ENCODE results near the gene SEMA5B. TPM values are rescaled to one million over a fixed set of nuclear protein-coding genes. Genes with fewer than 3 reads are reported as not detected.

SEMA5B gene
- total and polyA plus RNA-seq, 2 experiments from 2014 or later: 8.0 to 26.8 TPM

DNA sequence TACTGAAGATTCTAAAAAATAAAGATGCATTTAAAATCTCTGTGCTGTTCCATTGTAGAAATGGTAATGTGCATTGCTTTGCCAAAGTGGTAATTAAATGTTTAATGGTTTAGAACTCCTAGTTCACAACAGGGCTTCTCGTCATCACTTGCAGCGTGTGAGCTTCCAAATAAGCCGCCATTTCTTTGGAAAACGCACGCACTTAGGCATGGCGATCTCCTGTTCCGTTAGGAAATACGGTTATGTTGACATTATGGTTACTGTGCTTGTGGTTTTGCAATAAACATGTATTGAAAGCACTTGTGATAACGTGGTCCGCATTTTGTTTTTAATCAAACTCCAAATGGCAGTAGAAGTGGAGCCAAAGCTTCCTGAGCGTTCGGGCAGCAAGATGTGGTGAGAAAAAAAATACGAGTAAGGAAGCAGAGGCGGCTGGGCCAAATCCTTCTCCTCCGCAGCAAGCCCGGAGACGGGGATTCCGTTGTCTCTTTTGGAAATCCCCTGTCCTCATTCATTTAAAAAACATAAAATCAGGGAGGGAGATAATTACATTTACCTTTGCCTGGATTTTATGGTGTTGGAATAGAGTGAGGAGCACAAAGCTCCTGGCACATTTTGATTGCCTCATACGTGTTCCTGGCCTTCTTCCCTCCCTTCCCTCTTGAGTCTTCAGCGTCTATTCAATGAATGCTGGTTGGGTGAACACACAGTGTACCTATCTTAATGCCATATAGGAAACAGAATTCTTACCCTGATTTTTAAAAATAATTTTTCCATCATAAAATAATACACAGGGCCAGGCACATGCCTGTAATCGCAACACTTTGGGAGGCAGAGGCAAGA, 135.2 kb downstream of the SEMA5B start:
- H3K36me3 ChIP-seq (ENCODE audit: insufficient read depth): no peaks in the 10 kb centered on the region
- peaks cover 33% of the 10 kb centered on the region for H3K4me1 Mint-ChIP-seq
- no peak overlapping the region for H3K27ac Mint-ChIP-seq
- ATAC-seq (no peak), DNase-seq (ENCODE audit: low spot score) (no peak)
- H3F3A ChIP-seq (replicated peaks; ENCODE audit: low read depth): no peaks in the 10 kb centered on the region
- no peaks in the 10 kb centered on the region for H4K20me1 ChIP-seq (replicated peaks; ENCODE audit: insufficient read depth)
- H3K4me3 Mint-ChIP-seq: no peak overlapping the region
- TF ChIP-seq STAT1 (IDR thresholded peaks at IDR 0.05; ENCODE audit: unreplicated experiment) (no peak), JUNB (IDR thresholded peaks at IDR 0.05; ENCODE audit: unreplicated experiment) (no peak), EZH2 (IDR thresholded peaks at IDR 0.05; ENCODE audit: low read depth, unreplicated experiment) (no peak), CREB1 (CRISPR knock-in tag; IDR thresholded peaks at IDR 0.05; ENCODE audit: low read depth) (no peak), EZH2phosphoT487 (IDR thresholded peaks at IDR 0.05; ENCODE audit: unreplicated experiment) (no peak), POLR2AphosphoS5 (IDR thresholded peaks at IDR 0.05; ENCODE audit: low read depth) (no peak), CTCF (conservative IDR thresholded peaks at IDR 0.05; ENCODE audit: low read depth in 2 of 2) (no peak), NANOG (IDR thresholded peaks at IDR 0.05; ENCODE audit: borderline replicate concordance) (no peak), ZNF331 (CRISPR knock-in tag; IDR thresholded peaks at IDR 0.05; ENCODE audit: low read depth) (no peak), REST (IDR thresholded peaks at IDR 0.05; ENCODE audit: unreplicated experiment) (no peak), ZNF114 (CRISPR knock-in tag; IDR thresholded peaks at IDR 0.05) (no peak)
- TF ChIP-seq, protein P1, sequence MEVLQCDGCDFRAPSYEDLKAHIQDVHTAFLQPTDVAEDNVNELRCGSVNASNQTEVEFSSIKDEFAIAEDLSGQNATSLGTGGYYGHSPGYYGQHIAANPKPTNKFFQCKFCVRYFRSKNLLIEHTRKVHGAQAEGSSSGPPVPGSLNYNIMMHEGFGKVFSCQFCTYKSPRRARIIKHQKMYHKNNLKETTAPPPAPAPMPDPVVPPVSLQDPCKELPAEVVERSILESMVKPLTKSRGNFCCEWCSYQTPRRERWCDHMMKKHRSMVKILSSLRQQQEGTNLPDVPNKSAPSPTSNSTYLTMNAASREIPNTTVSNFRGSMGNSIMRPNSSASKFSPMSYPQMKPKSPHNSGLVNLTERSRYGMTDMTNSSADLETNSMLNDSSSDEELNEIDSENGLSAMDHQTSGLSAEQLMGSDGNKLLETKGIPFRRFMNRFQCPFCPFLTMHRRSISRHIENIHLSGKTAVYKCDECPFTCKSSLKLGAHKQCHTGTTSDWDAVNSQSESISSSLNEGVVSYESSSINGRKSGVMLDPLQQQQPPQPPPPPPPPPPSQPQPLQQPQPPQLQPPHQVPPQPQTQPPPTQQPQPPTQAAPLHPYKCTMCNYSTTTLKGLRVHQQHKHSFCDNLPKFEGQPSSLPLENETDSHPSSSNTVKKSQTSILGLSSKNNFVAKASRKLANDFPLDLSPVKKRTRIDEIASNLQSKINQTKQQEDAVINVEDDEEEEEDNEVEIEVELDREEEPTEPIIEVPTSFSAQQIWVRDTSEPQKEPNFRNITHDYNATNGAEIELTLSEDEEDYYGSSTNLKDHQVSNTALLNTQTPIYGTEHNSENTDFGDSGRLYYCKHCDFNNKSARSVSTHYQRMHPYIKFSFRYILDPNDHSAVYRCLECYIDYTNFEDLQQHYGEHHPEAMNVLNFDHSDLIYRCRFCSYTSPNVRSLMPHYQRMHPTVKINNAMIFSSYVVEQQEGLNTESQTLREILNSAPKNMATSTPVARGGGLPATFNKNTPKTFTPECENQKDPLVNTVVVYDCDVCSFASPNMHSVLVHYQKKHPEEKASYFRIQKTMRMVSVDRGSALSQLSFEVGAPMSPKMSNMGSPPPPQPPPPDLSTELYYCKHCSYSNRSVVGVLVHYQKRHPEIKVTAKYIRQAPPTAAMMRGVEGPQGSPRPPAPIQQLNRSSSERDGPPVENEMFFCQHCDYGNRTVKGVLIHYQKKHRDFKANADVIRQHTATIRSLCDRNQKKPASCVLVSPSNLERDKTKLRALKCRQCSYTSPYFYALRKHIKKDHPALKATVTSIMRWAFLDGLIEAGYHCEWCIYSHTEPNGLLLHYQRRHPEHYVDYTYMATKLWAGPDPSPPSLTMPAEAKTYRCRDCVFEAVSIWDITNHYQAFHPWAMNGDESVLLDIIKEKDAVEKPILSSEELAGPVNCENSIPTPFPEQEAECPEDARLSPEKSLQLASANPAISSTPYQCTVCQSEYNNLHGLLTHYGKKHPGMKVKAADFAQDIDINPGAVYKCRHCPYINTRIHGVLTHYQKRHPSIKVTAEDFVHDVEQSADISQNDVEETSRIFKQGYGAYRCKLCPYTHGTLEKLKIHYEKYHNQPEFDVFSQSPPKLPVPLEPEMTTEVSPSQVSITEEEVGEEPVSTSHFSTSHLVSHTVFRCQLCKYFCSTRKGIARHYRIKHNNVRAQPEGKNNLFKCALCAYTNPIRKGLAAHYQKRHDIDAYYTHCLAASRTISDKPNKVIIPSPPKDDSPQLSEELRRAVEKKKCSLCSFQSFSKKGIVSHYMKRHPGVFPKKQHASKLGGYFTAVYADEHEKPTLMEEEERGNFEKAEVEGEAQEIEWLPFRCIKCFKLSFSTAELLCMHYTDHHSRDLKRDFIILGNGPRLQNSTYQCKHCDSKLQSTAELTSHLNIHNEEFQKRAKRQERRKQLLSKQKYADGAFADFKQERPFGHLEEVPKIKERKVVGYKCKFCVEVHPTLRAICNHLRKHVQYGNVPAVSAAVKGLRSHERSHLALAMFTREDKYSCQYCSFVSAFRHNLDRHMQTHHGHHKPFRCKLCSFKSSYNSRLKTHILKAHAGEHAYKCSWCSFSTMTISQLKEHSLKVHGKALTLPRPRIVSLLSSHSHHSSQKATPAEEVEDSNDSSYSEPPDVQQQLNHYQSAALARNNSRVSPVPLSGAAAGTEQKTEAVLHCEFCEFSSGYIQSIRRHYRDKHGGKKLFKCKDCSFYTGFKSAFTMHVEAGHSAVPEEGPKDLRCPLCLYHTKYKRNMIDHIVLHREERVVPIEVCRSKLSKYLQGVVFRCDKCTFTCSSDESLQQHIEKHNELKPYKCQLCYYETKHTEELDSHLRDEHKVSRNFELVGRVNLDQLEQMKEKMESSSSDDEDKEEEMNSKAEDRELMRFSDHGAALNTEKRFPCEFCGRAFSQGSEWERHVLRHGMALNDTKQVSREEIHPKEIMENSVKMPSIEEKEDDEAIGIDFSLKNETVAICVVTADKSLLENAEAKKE (CRISPR knock-in tag; IDR thresholded peaks at IDR 0.05): no peak
- TF ChIP-seq, protein P2, sequence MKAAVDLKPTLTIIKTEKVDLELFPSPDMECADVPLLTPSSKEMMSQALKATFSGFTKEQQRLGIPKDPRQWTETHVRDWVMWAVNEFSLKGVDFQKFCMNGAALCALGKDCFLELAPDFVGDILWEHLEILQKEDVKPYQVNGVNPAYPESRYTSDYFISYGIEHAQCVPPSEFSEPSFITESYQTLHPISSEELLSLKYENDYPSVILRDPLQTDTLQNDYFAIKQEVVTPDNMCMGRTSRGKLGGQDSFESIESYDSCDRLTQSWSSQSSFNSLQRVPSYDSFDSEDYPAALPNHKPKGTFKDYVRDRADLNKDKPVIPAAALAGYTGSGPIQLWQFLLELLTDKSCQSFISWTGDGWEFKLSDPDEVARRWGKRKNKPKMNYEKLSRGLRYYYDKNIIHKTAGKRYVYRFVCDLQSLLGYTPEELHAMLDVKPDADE (IDR thresholded peaks at IDR 0.05): no peak
- peaks cover 4% of the 10 kb centered on the region; the same call in 1 of the 2 replicates for H3K9me2 ChIP-seq (ENCODE audit: insufficient read depth)
- H3K27ac ChIP-seq (ENCODE audit: low read depth): no peak overlapping the region
- no peaks in the 10 kb centered on the region for H3K27me3 ChIP-seq (ENCODE audit: insufficient read depth)
- H3K4me2 ChIP-seq: no peak overlapping the region
- peaks cover 4% of the 10 kb centered on the region; the same call in 2 of the 3 replicates for H3K9me3 Mint-ChIP-seq
- no peaks in the 10 kb centered on the region for H3K27me3 Mint-ChIP-seq (ENCODE audit: insufficient read depth, low read depth, poor library complexity)
- H3K4me3 ChIP-seq: no peak overlapping the region
- H2AFZ ChIP-seq: no peak overlapping the region
- peaks cover 5% of the 10 kb centered on the region; the same call in 1 of the 3 replicates for H3K36me3 Mint-ChIP-seq (ENCODE audit: low read depth)
- H3K79me2 ChIP-seq (replicated peaks; ENCODE audit: insufficient read depth): no peaks in the 10 kb centered on the region
- peaks cover 30% of the 10 kb centered on the region for H3K4me1 ChIP-seq (ENCODE audit: insufficient read depth)
